Upper lobe of right lung (tissue), 1 donor: ENCODE measurements around the gene PTP4A1. TPM values are rescaled to one million over a fixed set of nuclear protein-coding genes. Genes with fewer than 3 reads are reported as not detected.

Source experiments
- ATAC-seq: fragments of 200-7000 bp; cut with Tn5 transposase; one replicate; pipeline ENCODE4 v1.9.1; 2020; ENCODE audit warnings: mild to moderate bottlenecking, moderate library complexity
- DNase-seq: peaks from one replicate; pipeline ENCODE4 v3.0.0-alpha.2; 2020
- H3K27ac ChIP-seq: fragments of 200-600 bp; one replicate; pipeline ENCODE4 v1.8.0; 2022
- H3K27me3 ChIP-seq: fragments of 200-600 bp; one replicate; pipeline ENCODE4 v1.8.0; 2022; ENCODE audit warnings: mild to moderate bottlenecking
- H3K36me3 ChIP-seq: fragments of 200-600 bp; one replicate; pipeline ENCODE4 v1.8.0; 2022
- H3K4me1 ChIP-seq: fragments of 200-600 bp; one replicate; pipeline ENCODE4 v1.8.0; 2022
- H3K4me3 ChIP-seq: fragments of 200-600 bp; one replicate; pipeline ENCODE4 v1.8.0; 2022; ENCODE audit warnings: mild to moderate bottlenecking
- H3K9me3 ChIP-seq: fragments of 200-600 bp; one replicate; pipeline ENCODE4 v1.8.0; 2022
- intact Hi-C: fragments of 100-400 bp; cut with DNase I; formaldehyde crosslinking; loops from one replicate; pipeline ENCODE4 v1.11.0; 2022
- total RNA-seq: library from RNA; stranded (reverse); fragmentation: NEBNext Ultra II Directional; extraction: Animal tissue kit (Norgen Biotek cat#: 25700); gene quantifications from one replicate; pipeline ENCODE4 v1.2.1, GENCODE V29; 2021
- TF ChIP-seq, protein P1 (sequence below): fragments of 200-600 bp; IDR thresholded peaks from one replicate; pipeline ENCODE4 v1.8.0; 2022; ENCODE audit warnings: antibody characterized with exemption
- donor health status: DM: no; HTN: yes; CAD: no; lungs with severe emphysema.

PTP4A1 gene
- total RNA-seq, 1 donor from 2014 or later, result 55.6 TPM

DNA sequence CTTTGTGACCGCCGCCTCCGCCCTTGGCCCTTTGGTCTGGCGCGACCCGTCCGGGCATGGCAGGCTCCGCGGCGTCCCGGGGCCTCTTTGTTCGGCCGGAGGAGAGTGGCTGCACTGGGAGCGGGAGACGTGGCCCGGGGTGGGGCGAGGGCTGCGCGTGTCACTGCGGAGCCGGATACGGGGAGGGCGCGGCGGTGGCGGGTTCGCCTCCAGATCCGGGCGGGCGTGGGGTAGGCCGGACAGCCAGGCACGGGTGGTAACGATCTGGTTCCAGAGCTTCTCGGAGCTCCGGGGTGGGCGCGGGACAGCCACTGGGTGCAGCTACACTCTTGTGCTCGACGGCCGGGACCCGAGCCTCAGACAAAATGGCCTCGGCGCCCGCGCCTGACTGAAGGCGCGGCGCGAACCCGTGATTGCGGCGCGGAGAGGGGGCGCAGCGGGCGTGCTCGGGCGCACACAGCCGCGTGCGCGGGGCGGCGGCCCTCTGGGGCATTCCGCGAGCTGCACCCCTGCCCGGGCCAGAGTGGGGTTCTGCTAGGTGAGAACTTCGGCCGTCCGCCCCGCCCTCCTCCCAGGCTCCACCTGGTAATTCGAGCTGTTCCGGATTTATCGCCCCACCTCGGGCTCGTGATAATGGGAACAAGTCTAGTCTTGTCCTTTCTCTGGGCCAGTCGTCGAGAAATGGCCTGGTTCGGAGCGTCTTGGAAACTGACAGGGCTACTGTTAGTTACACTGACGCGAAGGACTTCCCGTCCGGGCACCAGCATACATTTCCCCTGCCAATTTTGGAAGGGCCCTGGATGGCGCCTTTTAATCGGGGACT lies 1.0 kb downstream of the PTP4A1 start:
- ATAC-seq (peak; percentile 75), DNase-seq (peak; percentile 93)
- Histone ChIP-seq H3K4me3 (peak overlapping the region; percentile 90), H3K36me3 (peaks cover 22% of the 10 kb centered on the region), H3K9me3 (no peaks in the 10 kb centered on the region), H3K27ac (peak overlapping the region; percentile 99), H3K27me3 (no peaks in the 10 kb centered on the region), H3K4me1 (no peaks in the 10 kb centered on the region)
- TF ChIP-seq, protein P1, sequence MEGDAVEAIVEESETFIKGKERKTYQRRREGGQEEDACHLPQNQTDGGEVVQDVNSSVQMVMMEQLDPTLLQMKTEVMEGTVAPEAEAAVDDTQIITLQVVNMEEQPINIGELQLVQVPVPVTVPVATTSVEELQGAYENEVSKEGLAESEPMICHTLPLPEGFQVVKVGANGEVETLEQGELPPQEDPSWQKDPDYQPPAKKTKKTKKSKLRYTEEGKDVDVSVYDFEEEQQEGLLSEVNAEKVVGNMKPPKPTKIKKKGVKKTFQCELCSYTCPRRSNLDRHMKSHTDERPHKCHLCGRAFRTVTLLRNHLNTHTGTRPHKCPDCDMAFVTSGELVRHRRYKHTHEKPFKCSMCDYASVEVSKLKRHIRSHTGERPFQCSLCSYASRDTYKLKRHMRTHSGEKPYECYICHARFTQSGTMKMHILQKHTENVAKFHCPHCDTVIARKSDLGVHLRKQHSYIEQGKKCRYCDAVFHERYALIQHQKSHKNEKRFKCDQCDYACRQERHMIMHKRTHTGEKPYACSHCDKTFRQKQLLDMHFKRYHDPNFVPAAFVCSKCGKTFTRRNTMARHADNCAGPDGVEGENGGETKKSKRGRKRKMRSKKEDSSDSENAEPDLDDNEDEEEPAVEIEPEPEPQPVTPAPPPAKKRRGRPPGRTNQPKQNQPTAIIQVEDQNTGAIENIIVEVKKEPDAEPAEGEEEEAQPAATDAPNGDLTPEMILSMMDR, result no peak
- intact Hi-C loops, result no loop called here

DNA sequence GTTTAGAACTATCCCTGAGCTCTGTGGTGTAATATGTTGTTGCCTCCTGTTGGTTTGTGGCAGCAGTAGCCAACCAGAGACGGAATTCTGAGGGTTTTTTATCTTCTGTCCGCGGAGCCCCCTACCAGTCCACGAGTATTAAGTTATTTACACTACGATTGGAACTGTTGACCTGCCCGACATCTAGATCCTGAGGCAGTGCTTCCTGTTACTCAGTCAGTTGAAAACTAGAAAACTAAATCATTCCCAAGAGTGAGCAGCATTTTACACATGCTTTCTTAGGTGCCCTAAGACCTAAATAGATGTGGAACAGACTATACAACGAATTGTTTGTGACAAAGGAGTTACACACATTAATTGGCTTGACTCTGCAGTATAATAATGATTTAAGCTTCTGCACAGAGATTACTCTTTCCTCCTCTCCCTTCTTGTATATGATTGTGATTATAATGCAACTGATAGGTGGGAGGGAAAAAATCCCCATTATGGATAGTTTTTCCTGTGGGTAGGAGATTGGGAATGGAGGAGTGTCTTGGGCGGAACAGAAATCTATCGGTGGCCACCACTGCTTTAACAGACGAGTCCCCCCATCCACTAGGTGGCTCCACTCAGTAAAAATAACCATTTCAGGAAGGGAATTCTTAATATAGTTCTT lies 1.7 kb downstream of the PTP4A1 start:
- Histone ChIP-seq H3K4me3 (peak overlapping the region; percentile 90), H3K27ac (peak overlapping the region; percentile 99), H3K9me3 (no peaks in the 10 kb centered on the region), H3K27me3 (no peaks in the 10 kb centered on the region), H3K36me3 (peaks cover 29% of the 10 kb centered on the region), H3K4me1 (no peaks in the 10 kb centered on the region)
- intact Hi-C loops, result no loop called here
- DNase-seq (no peak), ATAC-seq (peak; percentile 12)
- TF ChIP-seq, protein P1, result peak; percentile 66

DNA sequence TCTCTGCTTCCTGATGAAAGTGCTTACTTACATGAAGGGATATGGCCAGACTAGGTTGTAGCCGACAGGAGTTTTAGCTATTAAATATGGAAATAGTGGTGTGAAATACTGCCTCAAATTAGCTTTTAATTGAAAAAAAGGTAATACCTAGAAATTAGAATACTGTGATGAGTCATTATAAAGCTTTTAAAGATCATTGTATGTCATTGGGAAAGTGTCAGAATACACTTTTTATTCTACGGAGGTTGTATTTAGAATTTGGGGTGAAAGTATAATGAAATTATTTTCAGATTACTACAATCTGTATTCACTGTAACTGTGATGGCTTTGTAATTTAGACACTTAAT lies 2.2 kb downstream of the PTP4A1 start:
- Histone ChIP-seq H3K36me3 (peaks cover 34% of the 10 kb centered on the region), H3K4me3 (peak overlapping the region; percentile 90), H3K27me3 (no peaks in the 10 kb centered on the region), H3K4me1 (no peaks in the 10 kb centered on the region), H3K9me3 (no peaks in the 10 kb centered on the region), H3K27ac (peak overlapping the region; percentile 99)
- TF ChIP-seq, protein P1, result no peak
- no peak for DNase-seq
- intact Hi-C loops, result no loop called here
- ATAC-seq, result no peak

DNA sequence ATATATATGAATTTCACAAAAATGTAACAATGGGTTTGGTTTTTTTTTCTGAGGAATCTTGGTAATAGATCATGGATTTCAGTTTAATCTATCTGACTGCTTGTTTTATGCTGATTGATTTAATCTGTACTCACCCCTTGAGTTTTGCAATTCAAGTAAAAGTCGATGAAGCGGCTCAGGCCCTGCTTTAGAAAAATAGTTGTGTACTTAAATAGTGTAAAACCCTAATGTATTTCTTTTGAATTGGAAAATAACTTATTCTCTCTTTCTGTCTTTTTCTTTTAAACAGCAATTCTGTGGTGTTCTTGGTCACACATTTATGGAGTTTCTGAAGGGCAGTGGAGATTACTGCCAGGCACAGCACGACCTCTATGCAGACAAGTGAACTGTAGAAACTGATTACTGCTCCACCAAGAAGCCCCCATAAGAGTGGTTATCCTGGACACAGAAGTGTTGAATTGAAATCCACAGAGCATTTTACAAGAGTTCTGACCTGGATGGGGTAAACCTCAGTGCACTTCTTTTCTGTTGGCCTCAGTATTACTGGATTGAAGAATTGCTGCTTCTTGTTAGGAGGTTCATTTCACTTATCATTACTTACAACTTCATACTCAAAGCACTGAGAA lies 4.0 kb downstream of the PTP4A1 start:
- Histone ChIP-seq H3K4me1 (no peaks in the 10 kb centered on the region), H3K27ac (no peak overlapping the region), H3K9me3 (no peaks in the 10 kb centered on the region), H3K27me3 (no peaks in the 10 kb centered on the region), H3K36me3 (peaks cover 52% of the 10 kb centered on the region), H3K4me3 (peak overlapping the region; percentile 90)
- intact Hi-C loops, result no loop called here
- ATAC-seq (no peak), DNase-seq (no peak)
- TF ChIP-seq, protein P1, result no peak

DNA sequence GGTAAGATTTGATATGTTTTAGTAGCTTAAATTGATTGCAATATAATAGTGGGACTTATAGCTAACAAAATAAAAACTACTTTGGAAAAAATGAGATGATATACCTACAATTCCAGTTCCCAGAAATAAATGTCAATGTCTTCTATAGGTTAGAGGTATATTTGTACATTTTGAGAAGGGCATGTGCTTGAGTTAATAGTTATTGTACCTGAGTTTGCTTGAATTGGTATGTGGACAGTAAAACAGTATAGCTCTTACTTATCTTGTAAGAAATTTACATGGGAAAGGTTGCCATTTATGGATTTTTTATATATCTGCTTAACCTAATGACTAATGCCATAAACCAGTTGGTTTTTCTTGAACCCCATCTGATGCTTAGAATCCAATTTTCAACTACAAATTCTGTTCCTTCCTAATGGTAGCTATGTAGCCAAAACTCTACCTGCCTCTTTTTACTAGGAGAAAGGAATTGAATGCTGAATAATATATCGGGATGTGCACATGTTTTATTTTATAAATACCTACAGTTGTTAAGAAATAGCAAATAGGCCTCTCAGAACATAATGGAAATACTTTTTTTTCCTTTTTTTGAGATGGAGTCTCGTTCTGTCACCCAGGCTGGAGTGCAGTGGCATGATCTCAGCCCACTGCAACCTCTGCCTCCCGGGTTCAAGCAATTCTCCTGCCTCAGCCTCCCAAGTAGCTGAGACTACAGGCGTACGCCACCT lies 4.9 kb downstream of the PTP4A1 start:
- no peaks in the 10 kb centered on the region for H3K27me3 ChIP-seq
- intact Hi-C loops, result no loop called here
- H3K36me3 ChIP-seq, result peaks cover 61% of the 10 kb centered on the region
- no peak overlapping the region for H3K4me3 ChIP-seq
- H3K27ac ChIP-seq, result no peak overlapping the region
- H3K4me1 ChIP-seq, result no peaks in the 10 kb centered on the region
- TF ChIP-seq, protein P1, result no peak
- no peaks in the 10 kb centered on the region for H3K9me3 ChIP-seq
- DNase-seq (no peak), ATAC-seq (no peak)
